Measurements from ENCODE around the gene A2ML1.
A peak's percentile ranks its signal among the peaks of the same experiment; 100 is the strongest.
"Not testable (repeated sequence)": the region's sequence is repeated elsewhere in the genome, so short reads cannot be mapped to it uniquely, and the experiment has no call there.

The A2ML1 gene

DNA sequence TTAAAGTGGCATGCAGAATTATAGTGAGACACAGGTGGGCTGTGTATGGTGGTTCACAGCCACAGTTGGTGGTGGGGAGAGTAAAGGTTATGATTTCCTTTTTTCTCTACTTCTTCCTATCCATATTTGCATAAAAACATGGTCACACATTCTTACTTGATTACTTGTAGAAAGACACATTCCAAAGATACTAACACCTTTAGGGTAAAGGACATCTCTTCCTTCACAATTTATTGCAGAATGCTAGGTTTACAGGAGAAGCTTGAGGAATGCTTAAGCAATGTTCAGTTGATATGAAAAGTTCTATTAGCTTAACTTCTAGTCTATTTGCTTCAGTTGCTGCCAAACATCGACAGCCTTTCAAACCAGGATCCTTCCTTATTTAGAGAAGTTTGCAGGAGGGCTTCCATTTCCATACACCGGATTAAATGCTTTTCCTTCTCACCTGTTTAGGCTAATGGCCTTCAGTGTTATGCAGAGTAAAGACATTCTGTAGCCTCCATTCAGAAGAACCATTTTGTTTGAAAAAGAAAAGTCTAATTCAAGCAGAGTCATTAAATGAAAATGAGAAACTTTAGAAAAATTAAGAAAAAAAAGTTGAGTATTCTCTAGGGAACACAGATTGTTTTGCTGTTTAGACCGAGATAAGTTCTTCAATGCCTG, 89.3 kb downstream of the A2ML1 start:
- no peak for DNase-seq

DNA sequence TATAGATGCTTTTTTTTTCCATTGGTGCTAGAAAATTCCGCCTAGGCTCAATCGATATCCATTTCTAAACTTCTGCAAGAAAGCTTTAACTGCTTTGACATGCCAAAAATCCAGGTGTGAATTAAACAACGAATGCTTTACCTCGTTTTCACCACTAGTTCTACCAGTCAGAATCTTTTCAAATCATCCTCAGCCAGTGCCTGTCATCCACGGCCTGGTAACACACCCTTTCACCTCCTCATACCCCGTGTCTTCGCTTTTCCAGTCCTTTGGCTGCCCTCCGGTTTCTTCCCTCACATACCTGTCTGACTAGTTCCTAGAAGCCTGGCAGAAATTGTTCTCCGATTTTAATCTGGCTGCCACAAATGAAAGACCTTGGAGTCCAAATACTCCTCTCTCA, 90.5 kb downstream of the A2ML1 start:
- peak; percentile 63 for DNase-seq

DNA sequence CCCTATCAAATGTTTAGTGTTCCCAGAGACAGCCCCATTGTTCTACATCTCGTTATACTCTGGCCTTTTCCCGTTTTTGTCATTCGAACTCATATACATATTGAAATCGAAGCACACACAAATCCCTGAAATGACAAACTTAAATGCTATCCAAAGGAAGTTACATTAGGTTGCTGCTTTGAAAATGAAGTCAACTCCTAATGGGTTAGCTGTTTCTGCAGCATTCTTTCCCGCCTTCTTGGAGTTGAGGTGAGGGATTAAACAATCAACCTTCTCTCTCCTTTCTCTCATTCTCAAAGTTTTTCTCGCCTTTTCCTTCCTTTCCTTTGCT, 91.2 kb downstream of the A2ML1 start:
- DNase-seq = no peak

DNA sequence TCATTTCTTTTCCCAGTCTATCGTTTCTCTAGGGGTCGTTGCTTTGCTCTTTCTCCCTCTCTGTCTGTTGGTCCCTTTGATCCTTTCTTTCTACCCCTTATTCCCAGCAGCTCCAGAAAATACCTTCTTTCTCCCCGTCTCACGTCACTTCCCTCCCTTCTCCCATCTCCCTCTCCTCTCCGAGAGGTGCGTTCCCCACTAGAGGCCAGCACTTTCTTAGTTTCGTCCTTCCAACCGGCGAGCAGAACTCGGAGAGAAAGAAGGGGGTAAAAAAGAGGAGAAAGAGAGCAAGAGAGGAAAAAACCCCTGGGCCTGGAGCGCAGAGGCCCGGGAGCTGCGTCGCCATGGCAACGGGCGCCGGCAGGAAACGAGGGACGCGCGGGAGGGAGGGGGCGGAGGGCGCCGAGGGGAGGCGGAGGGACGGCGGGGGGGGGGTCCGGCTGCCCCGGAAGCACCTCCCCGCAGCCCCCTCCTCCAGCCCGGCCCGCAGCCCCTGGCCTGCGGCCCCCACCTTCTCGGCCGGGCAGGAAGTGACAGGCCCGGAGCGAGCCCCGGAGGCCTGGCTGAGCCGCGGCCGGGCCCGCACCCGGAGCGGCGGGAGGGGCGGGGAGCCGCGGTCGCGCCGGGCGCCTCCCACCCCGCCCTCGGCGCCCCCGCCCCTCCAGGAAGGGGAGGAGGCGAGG, 91.8 kb downstream of the A2ML1 start, which contains the start of gene PHC1:
Gene PHC1, plus strand, starts transcription at position 477 of the 683 bp plus-strand sequence. CDS start 3,169 bp downstream, outside the sequence.
- DNase-seq = peak; percentile 92

DNA sequence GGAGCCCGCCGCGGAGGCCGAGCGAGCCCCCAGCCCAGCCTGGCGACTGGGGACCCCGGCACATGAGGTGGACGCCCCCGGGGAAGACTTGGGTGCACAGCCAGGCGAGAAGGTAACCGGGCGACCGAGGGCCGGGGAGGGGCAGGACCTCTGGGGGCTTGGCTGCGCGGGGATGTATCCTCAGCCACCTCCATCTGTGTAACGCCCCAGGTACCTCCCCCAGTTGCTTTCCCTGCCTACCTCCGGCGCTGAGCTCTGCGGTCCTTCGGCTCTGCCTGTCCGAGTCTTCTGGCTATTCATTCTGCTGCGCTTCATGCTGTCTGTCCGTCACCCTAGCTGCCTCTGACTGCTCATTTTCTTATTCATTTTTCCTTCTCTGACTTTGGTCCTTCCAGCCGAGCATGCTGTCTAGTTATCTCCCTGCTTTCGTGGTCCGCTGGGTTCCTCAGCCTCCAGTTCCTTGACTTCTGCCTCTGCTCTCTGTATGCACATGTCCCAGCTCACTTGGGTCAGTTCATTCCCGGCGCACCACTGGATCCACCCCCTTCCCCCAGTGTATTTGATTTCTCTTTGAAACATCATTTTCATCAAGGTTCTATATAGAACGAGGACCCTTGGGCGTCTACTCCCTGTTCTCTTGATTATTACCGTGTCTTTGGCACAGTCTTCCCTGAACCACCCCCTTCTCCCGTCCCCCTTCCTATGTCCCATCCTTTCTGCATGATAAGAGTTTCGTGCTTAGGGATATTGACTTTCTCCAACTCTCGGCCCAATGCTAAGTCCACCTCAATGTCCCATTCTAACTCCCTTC, 92.5 kb downstream of the A2ML1 start:
- peak; percentile 87 for DNase-seq

DNA sequence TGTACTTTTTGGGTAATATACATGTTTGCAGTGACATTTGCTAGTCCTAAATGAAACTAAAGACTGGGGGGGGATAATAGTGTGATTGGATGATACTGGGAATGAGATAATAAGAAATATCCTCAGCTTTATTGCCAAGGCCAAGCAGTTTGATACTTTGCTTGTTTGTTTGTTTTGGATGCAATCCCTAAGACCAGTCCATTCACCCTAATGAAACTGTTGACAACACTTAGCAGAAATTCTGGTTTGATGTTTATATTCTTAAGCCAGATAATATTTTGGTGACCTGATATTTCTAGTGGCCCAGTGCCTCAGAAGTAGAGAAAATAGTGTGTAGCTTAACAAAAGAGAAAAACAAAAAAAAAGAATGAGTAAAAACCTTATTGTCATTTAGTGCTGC, 93.7 kb downstream of the A2ML1 start:
- no peak for DNase-seq

DNA sequence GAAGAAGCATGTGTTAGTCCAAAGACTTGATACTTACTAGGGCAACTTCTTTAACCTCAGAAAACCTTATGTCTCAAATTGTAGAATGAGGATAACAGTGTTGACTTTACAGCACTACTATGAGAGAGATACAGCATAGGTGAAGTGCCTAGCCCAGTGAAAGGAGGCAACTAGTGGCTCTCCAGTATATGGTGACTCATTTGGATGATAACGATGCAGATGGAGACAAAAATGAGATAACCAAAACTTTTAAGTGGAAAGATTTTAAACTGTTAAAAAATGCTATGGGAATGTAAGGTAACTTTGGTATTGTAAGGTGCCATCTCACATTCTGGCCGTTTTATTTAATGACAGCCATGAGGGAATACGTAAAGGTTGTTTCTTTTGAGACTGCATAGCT, 94.6 kb downstream of the A2ML1 start:
- DNase-seq = no peak

DNA sequence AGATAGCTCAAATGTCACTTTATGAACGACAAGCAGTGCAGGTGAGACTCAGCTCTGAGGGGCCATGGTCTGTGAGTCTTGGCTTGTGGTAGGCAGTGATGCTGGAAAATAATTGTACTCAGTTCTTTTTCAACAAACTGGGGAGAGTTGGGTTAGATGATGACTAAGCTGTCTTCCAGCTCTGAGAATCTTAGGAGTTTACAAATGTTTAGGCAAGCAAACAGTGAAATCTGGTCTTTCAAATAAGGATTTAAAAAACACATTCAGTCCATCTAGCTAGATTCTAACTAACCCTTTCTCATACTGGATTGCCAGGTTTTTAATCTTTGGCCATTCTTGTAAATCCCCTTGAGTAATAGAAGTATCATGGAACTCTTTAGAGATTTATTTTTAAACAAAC, 95.3 kb downstream of the A2ML1 start:
- no peak for DNase-seq

DNA sequence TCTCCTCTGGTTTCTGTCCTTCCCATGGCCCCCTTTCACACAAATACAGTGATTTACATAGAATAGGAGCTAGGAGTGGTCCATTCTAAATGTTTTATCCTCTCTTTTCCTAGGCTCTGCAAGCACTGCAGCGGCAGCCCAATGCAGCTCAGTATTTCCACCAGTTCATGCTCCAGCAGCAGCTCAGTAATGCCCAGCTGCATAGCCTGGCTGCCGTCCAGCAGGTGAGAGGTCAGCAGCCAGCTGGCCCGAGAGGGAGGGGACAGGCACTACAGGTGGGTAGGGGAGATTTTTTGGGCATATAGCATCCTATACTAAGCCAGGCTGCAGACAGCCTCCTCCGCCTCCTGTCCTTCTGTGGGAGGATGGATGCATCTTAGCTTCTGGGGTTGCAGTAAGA, 97.2 kb downstream of the A2ML1 start:
- not testable (repeated sequence) for DNase-seq

DNA sequence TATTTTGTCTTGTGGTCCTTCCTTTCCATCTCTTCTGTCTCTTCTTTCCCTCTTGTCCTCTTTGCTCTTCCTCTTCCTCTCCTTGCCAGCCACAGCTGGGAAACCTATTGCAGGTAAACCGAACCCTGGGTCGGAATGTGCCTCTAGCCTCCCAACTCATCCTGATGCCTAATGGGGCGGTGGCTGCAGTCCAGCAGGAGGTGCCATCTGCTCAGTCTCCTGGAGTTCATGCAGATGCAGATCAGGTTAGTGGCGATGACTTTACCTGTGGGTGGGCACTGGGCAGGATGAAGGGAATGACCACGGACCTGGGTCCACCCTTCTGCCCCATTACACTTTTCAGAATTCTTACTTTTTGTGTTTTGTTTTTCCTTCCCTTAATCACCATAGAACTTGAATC, 100.1 kb downstream of the A2ML1 start:
- no peak for DNase-seq

Data from activated effector memory CD4-positive, alpha-beta T cell treated with anti-CD3 and anti-CD28 coated beads, Interleukin-2, amount 50 U/mL, for 16 hours (primary cell).